HepG2 (cell line): Measurements from ENCODE around the gene TBCD. TPM values are rescaled to one million over a fixed set of nuclear protein-coding genes. Genes with fewer than 3 reads are reported as not detected.

Experiments used
- GTF3A ChIP-seq: sonication (generic); formaldehyde crosslinking; conservative IDR thresholded peaks from 2 replicates; pipeline ENCODE4 v1.4.0; 2020; ENCODE audit warnings: mild to moderate bottlenecking, missing genetic modification reagents
- HMGXB3 ChIP-seq: sonication (generic); formaldehyde crosslinking; IDR thresholded peaks from 2 replicates; pipeline ENCODE4 v1.4.0; 2020; ENCODE audit warnings: missing genetic modification reagents, borderline replicate concordance
- HNF4G ChIP-seq, 2 experiments: sonication (generic) in 1 of 2; formaldehyde crosslinking in 1 of 2; IDR thresholded peaks; 2 replicates each; pipeline versions ENCODE4 v1.4.0 to v1.6.1; 2011 to 2020; ENCODE audit warnings: borderline replicate concordance in 2 of 2, low read depth in 2 of 2, mild to moderate bottlenecking in 2 of 2, low read length in 1 of 2, missing genetic modification reagents in 1 of 2, moderate library complexity in 1 of 2
- IKZF1 ChIP-seq: fragments of 450-650 bp; IDR thresholded peaks from 2 replicates; pipeline ENCODE4 v1.7.1; 2016
- SETDB1 ChIP-seq: sonication (generic); formaldehyde crosslinking; IDR thresholded peaks from 2 replicates; pipeline ENCODE4 v1.5.1; 2020; ENCODE audit warnings: missing genetic modification reagents, mild to moderate bottlenecking, borderline replicate concordance
- TFDP2 ChIP-seq: sonication (generic); formaldehyde crosslinking; IDR thresholded peaks from 2 replicates; pipeline ENCODE4 v1.4.0; 2020; ENCODE audit warnings: missing genetic modification reagents
- TRIM22 ChIP-seq: fragments of 450-650 bp; IDR thresholded peaks from 2 replicates; pipeline ENCODE4 v1.6.1; 2017
- UBTF ChIP-seq: sonication (generic); formaldehyde crosslinking; IDR thresholded peaks from 2 replicates; pipeline ENCODE4 v1.4.0; 2020; ENCODE audit warnings: mild to moderate bottlenecking, missing genetic modification reagents
- ZGPAT ChIP-seq: IDR thresholded peaks from 2 replicates; pipeline ENCODE4 v1.6.1; 2016; ENCODE audit warnings: mild to moderate bottlenecking
- ZNF34 ChIP-seq: sonication (generic); formaldehyde crosslinking; IDR thresholded peaks from 2 replicates; pipeline ENCODE4 v1.4.0; 2020; ENCODE audit warnings: mild to moderate bottlenecking, missing genetic modification reagents, borderline replicate concordance
- ZNF550 ChIP-seq: sonication (generic); formaldehyde crosslinking; IDR thresholded peaks from 2 replicates; pipeline ENCODE4 v1.4.0; 2020; ENCODE audit warnings: mild to moderate bottlenecking, missing genetic modification reagents, borderline replicate concordance
- ZNF562 ChIP-seq: sonication (generic); formaldehyde crosslinking; IDR thresholded peaks from 2 replicates; pipeline ENCODE4 v1.8.0; 2022; ENCODE audit warnings: missing genetic modification reagents, borderline replicate concordance
- ZNF580 ChIP-seq: IDR thresholded peaks from 2 replicates; pipeline ENCODE4 v1.6.1; 2016; ENCODE audit warnings: low read depth, borderline replicate concordance
- ZNF720 ChIP-seq: sonication (generic); formaldehyde crosslinking; IDR thresholded peaks from 2 replicates; pipeline ENCODE4 v1.4.0; 2020; ENCODE audit warnings: missing genetic modification reagents
- polyA plus RNA-seq, 8 experiments: library from polyadenylated mRNA; depleted of rRNA in 3 of 8; stranded (reverse) in 7 of 8; unstranded in 1 of 8; fragments of >200 nt; fragmentation: Illumina TruSeq in 4 of 8; extraction: Trizol in 4 of 8; gene quantifications; 2 replicates each; pipeline versions ENCODE4 v1.2.1 to v1.2.3, GENCODE V29; 2011 to 2016; ENCODE audit warnings: low read depth in 4 of 8, missing spikeins in 1 of 8, mixed read lengths in 1 of 8; ENCODE audit not compliant: insufficient read depth in 1 of 8
- total RNA-seq, 5 experiments: library from RNA; depleted of rRNA; stranded (reverse); fragments of >200 nt; fragmentation: Illumina TruSeq; extraction: Trizol; gene quantifications; 2 replicates each; pipeline ENCODE4 v1.2.3, GENCODE V29; 2016; ENCODE audit warnings: low read depth in 1 of 5

Gene TBCD
- total and polyA plus RNA-seq, 2 of the 13 experiments (the other 11 are each of a cell fraction or from before 2014, with no cell fraction given): 33.9 to 54.8 TPM

GRCh38 chr17:82751571-82752370, at the start of gene TBCD (continued):
- peak; percentile 97; the same call in 1 of the 2 replicates for TF ChIP-seq ZNF550 (CRISPR knock-in tag)
- TF ChIP-seq ZNF34 (CRISPR knock-in tag): peak; percentile 95; the same call in 1 of the 2 replicates
- peak; percentile 61; the same call in 1 of the 2 replicates for TF ChIP-seq GTF3A (CRISPR knock-in tag)
- peak; percentile 93 for TF ChIP-seq ZGPAT (CRISPR knock-in tag)
- TF ChIP-seq ZNF562 (CRISPR knock-in tag): no peak; the same call in 1 of the 2 replicates
- TF ChIP-seq TFDP2 (CRISPR knock-in tag): peak; percentile 97
- no peak for TF ChIP-seq ZNF720
- peak; percentile 75; the same call in 1 of the 2 replicates for TF ChIP-seq ZNF580
- peak; percentile 67; the same call in 1 of the 2 replicates for TF ChIP-seq HMGXB3 (CRISPR knock-in tag)
- peak; percentile 61; the same call in 1 of the 2 replicates for TF ChIP-seq HNF4G (IDR thresholded peaks at IDR 0.05; ENCODE audit: borderline replicate concordance, low read depth, low read length)
- TF ChIP-seq HNF4G (CRISPR knock-in tag; IDR thresholded peaks at IDR 0.05; ENCODE audit: borderline replicate concordance, low read depth): peak; percentile 95
- no peak for TF ChIP-seq SETDB1 (CRISPR knock-in tag)
- no peak for TF ChIP-seq IKZF1
- TF ChIP-seq TRIM22: no peak
- TF ChIP-seq UBTF (CRISPR knock-in tag): peak; percentile 86
